K562 (cell line): ENCODE results near the gene PDCD6IP. TPM values are rescaled to one million over a fixed set of nuclear protein-coding genes. Genes with fewer than 3 reads are reported as not detected.
A peak's percentile ranks its signal among the peaks of the same experiment; 100 is the strongest.

Source experiments
- C11orf30 ChIP-seq: fragments of 450-650 bp; IDR thresholded peaks from 2 replicates; pipeline ENCODE4 v1.6.1; 2016; ENCODE audit warnings: low read depth, mild to moderate bottlenecking
- CHD7 ChIP-seq: fragments of 200-600 bp; sonication (generic); IDR thresholded peaks from one replicate; pipeline ENCODE4 v1.6.1; 2012; ENCODE audit warnings: mild to moderate bottlenecking, low read depth, low read length, inconsistent platforms
- E2F1 ChIP-seq: sonication (generic); formaldehyde crosslinking; IDR thresholded peaks from 2 replicates; pipeline ENCODE4 v1.8.1; 2023; ENCODE audit warnings: mild to moderate bottlenecking, missing genetic modification reagents, moderate library complexity
- ESRRB ChIP-seq: fragments of 250-450 bp; sonication (Bioruptor Pico); IDR thresholded peaks from 2 replicates; pipeline ENCODE4 v1.5.0; 2020; ENCODE audit warnings: mild to moderate bottlenecking, moderate library complexity, borderline replicate concordance
- EZH2 ChIP-seq: IDR thresholded peaks from 2 replicates; pipeline ENCODE4 v1.6.1; 2012; ENCODE audit warnings: low read depth, mild to moderate bottlenecking, inconsistent platforms, low read length, borderline replicate concordance
- MCM7 ChIP-seq, 2 experiments: fragments of 450-650 bp; IDR thresholded peaks; 2 replicates each; pipeline ENCODE4 v1.6.1; 2016 to 2018
- MIER1 ChIP-seq: fragments of 450-650 bp; IDR thresholded peaks from 2 replicates; pipeline ENCODE4 v1.6.1; 2016; ENCODE audit warnings: antibody characterized with exemption, mild to moderate bottlenecking, low read depth
- NCOA1 ChIP-seq: fragments of 450-650 bp; IDR thresholded peaks from 2 replicates; pipeline ENCODE4 v1.6.1; 2016; ENCODE audit warnings: low read depth
- SETDB1 ChIP-seq: IDR thresholded peaks from one replicate; pipeline ENCODE4 v1.6.1; 2012; ENCODE audit warnings: low read length, control low read depth, inconsistent platforms
- SIRT6 ChIP-seq: IDR thresholded peaks from one replicate; pipeline ENCODE4 v1.6.1; 2012; ENCODE audit warnings: low read depth, mild to moderate bottlenecking, control low read depth, inconsistent platforms, low read length, moderate library complexity
- TAF9B ChIP-seq: fragments of 450-650 bp; IDR thresholded peaks from 2 replicates; pipeline ENCODE4 v1.6.1; 2018; ENCODE audit warnings: mild to moderate bottlenecking; ENCODE audit not compliant: partially characterized antibody
- TEAD2 ChIP-seq: fragments of 450-650 bp; IDR thresholded peaks from 2 replicates; pipeline ENCODE4 v1.6.1; 2016; ENCODE audit warnings: missing genetic modification characterization, control low read depth, missing compliant biosample characterization
- ZBTB17 ChIP-seq: fragments of 450-650 bp; formaldehyde crosslinking; IDR thresholded peaks from 2 replicates; pipeline ENCODE4 v1.4.0; 2020; ENCODE audit warnings: mild to moderate bottlenecking
- ZNF224 ChIP-seq: sonication (generic); formaldehyde crosslinking; IDR thresholded peaks from 2 replicates; pipeline ENCODE4 v1.8.0; 2022; ENCODE audit warnings: mild to moderate bottlenecking, missing genetic modification reagents
- ZNF24 ChIP-seq: fragments of 450-650 bp; IDR thresholded peaks from 2 replicates; pipeline ENCODE4 v1.6.1; 2016
- ZNF740 ChIP-seq, 3 experiments: fragments of 200-800 bp in 1 of 3; sonication (Bioruptor generic) in 1 of 3; sonication (generic) in 1 of 3; formaldehyde crosslinking in 1 of 3; IDR thresholded peaks; 2 replicates each; pipeline versions ENCODE4 v1.6.1 to v1.8.0; 2016 to 2022; ENCODE audit warnings: mild to moderate bottlenecking in 2 of 3, missing compliant biosample characterization in 2 of 3, missing genetic modification characterization in 2 of 3, missing genetic modification reagents in 1 of 3
- ZZZ3 ChIP-seq: fragments of 450-650 bp; IDR thresholded peaks from 2 replicates; pipeline ENCODE4 v1.6.1; 2016; ENCODE audit warnings: antibody characterized with exemption, mild to moderate bottlenecking, moderate library complexity
- polyA plus RNA-seq, 8 experiments: library from polyadenylated mRNA; depleted of rRNA in 4 of 8; stranded (reverse) in 5 of 8; unstranded in 3 of 8; fragments of >200 nt; fragmentation: Nextera tagmentation in 2 of 8; fragmentation: Illumina TruSeq in 1 of 8; extraction: Ambion mirVana in 2 of 8; extraction: Trizol in 1 of 8; gene quantifications; 2 replicates each; pipeline versions ENCODE4 v1.2.1 to v1.2.3, GENCODE V29; 2011 to 2014; ENCODE audit warnings: inconsistent platforms in 1 of 8, missing spikeins in 1 of 8
- total RNA-seq, 7 experiments: library from RNA; depleted of rRNA in 6 of 7; stranded (reverse); fragments of >200 nt in 6 of 7; fragmentation: Illumina TruSeq in 2 of 7; extraction: Trizol in 2 of 7; gene quantifications; 2 replicates each; pipeline versions ENCODE4 v1.2.1 to v1.2.3, GENCODE V29; 2011 to 2021; ENCODE audit warnings: low replicate concordance in 1 of 7

The PDCD6IP gene
- total and polyA plus RNA-seq, 9 of the 15 experiments (the other 6 are each of a cell fraction or from before 2014, with no cell fraction given) = 40.2 to 302 (median 122) TPM

- peak; percentile 25; the same call in 1 of the 2 replicates for TF ChIP-seq ZNF740 (CRISPR knock-in tag; IDR thresholded peaks at IDR 0.05)
- 0 out of 4 replicates have a peak, but pooled peaks of 1 of the 2 experiments have one; percentile 62 for TF ChIP-seq ZNF740 (tag; IDR thresholded peaks at IDR 0.05)
- TF ChIP-seq EZH2 = no peak
- no peak for TF ChIP-seq MIER1
- TF ChIP-seq TEAD2 (tag) = 0 out of 2 replicates have a peak, but pooled peaks have one; percentile 1
- no peak for TF ChIP-seq SETDB1
- no peak for TF ChIP-seq ESRRB (CRISPR knock-in tag)
- TF ChIP-seq SIRT6 = no peak
- TF ChIP-seq CHD7 = no peak
- no peak for TF ChIP-seq ZBTB17 (CRISPR knock-in tag)
- no peak for TF ChIP-seq C11orf30
- no peak for TF ChIP-seq NCOA1
- TF ChIP-seq TAF9B = no peak
- TF ChIP-seq ZNF24 = peak; percentile 2; the same call in 1 of the 2 replicates
- no peak for TF ChIP-seq ZZZ3
- TF ChIP-seq MCM7 (IDR thresholded peaks at IDR 0.05) = no peak
- TF ChIP-seq E2F1 = no peak
- no peak for TF ChIP-seq ZNF224
Measured at GRCh38 chr3:33900440-33900808, 102.0 kb downstream of the PDCD6IP start (continued).
